HCT116 (cell line): ENCODE data around the gene PYGO1. TPM values are rescaled to one million over a fixed set of nuclear protein-coding genes. Genes with fewer than 3 reads are reported as not detected.

Experiments used
- ATAC-seq: fragments of 200-7000 bp; cut with Tn5 transposase; 2 replicates; pipeline ENCODE4 v1.9.1; 2020; ENCODE audit warnings: mild to moderate bottlenecking, moderate library complexity
- BruUV-seq: library from RNA; stranded (reverse); fragments of 400-500 nt; replicated peaks from 2 replicates; lab custom pipeline; 2021; lab: Mats Ljungman, UMichigan
- CTCF ChIA-PET: fragments of 300-600 bp; sonication (Branson Sonifier 250); formaldehyde crosslinking; loops from one replicate; lab custom pipeline; 2021; ENCODE audit warnings: antibody characterized with exemption; lab: Charles Lee
- POLR2A ChIA-PET: fragments of 300-600, 350-600 bp; sonication (Branson Sonifier 250); formaldehyde crosslinking; loops from one replicate; lab custom pipeline; 2021; ENCODE audit warnings: antibody characterized with exemption; lab: Charles Lee
- RAD21 ChIA-PET, 2 experiments: fragments of 300-600 bp; sonication (Branson Sonifier 250); formaldehyde crosslinking; loops; one replicate each; lab custom pipeline; 2023; ENCODE audit warnings: low total read pairs in 2 of 2; ENCODE audit not compliant: uncharacterized antibody in 2 of 2, unreplicated experiment in 2 of 2, low non-redundant PET in 1 of 2; lab: Charles Lee
- DNase-seq: peaks from one replicate; pipeline ENCODE4 v3.0.0-alpha.2; 2010; ENCODE audit warnings: low read depth, low spot score
- H2AFZ ChIP-seq: fragments of 200-600 bp; shearing (Covaris generic), sonication (generic); 2 replicates; pipeline ENCODE4 v1.6.1; 2017; ENCODE audit warnings: low read depth, mixed run types, mixed read lengths, antibody characterized with exemption, low read length; ENCODE audit not compliant: poor library complexity, severe bottlenecking
- H3K27ac ChIP-seq: 2 replicates; pipeline ENCODE4 v1.5.1; 2012; ENCODE audit warnings: low read depth, low read length
- H3K27me3 ChIP-seq: fragments of 200-600 bp; sonication (generic); 2 replicates; pipeline ENCODE4 v1.6.1; 2016; ENCODE audit warnings: mixed run types, low read length, mixed read lengths; ENCODE audit not compliant: insufficient read depth
- H3K36me3 ChIP-seq, 2 experiments: fragments of 200-500 bp in 1 of 2; fragments of 200-600 bp in 1 of 2; sonication (Bioruptor generic) in 1 of 2; sonication (generic) in 1 of 2; 2 replicates each; pipeline versions ENCODE4 v1.5.1 to v1.6.1; 2014 to 2016; ENCODE audit warnings: low read length in 2 of 2, inconsistent platforms in 1 of 2, mixed read lengths in 1 of 2, mixed run types in 1 of 2; ENCODE audit not compliant: insufficient read depth in 2 of 2, control insufficient read depth in 1 of 2
- H3K4me1 ChIP-seq, 2 experiments: fragments of 200-600 bp in 1 of 2; sonication (generic) in 1 of 2; 2 replicates each; pipeline versions ENCODE4 v1.5.1 to v1.6.1; 2012 to 2017; ENCODE audit warnings: low read length in 2 of 2, inconsistent platforms in 1 of 2, mild to moderate bottlenecking in 1 of 2, mixed read lengths in 1 of 2, mixed run types in 1 of 2, moderate library complexity in 1 of 2; ENCODE audit not compliant: insufficient read depth in 2 of 2, control insufficient read depth in 1 of 2
- H3K4me2 ChIP-seq: fragments of 200-600 bp; sonication (generic); 2 replicates; pipeline ENCODE4 v1.6.1; 2017; ENCODE audit warnings: mixed run types, low read length, mixed read lengths
- H3K4me3 ChIP-seq, 2 experiments: fragments of 200-600 bp in 1 of 2; sonication (generic) in 1 of 2; replicated peaks in 1 of 2; 2 replicates each; pipeline ENCODE4 v1.5.1; 2011 to 2016; ENCODE audit warnings: low read length in 2 of 2, control low read depth in 1 of 2, low read depth in 1 of 2, mild to moderate bottlenecking in 1 of 2, mixed read lengths in 1 of 2, mixed run types in 1 of 2
- H3K79me2 ChIP-seq: fragments of 200-600 bp; sonication (generic); 2 replicates; pipeline ENCODE4 v1.6.1; 2017; ENCODE audit warnings: mild to moderate bottlenecking, mixed run types, low read length, moderate library complexity, mixed read lengths; ENCODE audit not compliant: insufficient read depth
- H3K9ac ChIP-seq: fragments of 200-600 bp; sonication (generic); 2 replicates; pipeline ENCODE4 v1.6.1; 2016; ENCODE audit warnings: low read length, mixed read lengths
- H3K9me2 ChIP-seq: fragments of 200-600 bp; sonication (generic), shearing (Covaris generic); 2 replicates; pipeline ENCODE4 v1.6.1; 2017; ENCODE audit warnings: mixed run types, mild to moderate bottlenecking, moderate library complexity; ENCODE audit not compliant: insufficient read depth
- H3K9me3 ChIP-seq, 2 experiments: fragments of 200-500 bp in 1 of 2; fragments of 200-600 bp in 1 of 2; sonication (Bioruptor generic) in 1 of 2; sonication (generic) in 1 of 2; 2 replicates each; pipeline ENCODE4 v1.6.1; 2014 to 2017; ENCODE audit warnings: low read length in 2 of 2, mixed read lengths in 2 of 2, inconsistent platforms in 1 of 2, low read depth in 1 of 2, mild to moderate bottlenecking in 1 of 2, mixed run types in 1 of 2, moderate library complexity in 1 of 2; ENCODE audit not compliant: control insufficient read depth in 1 of 2, insufficient read depth in 1 of 2
- H4K20me1 ChIP-seq: fragments of 200-600 bp; sonication (generic), shearing (Covaris generic); 2 replicates; pipeline ENCODE4 v1.6.1; 2017; ENCODE audit warnings: mixed run types, mild to moderate bottlenecking, moderate library complexity; ENCODE audit not compliant: insufficient read depth
- CBX3 ChIP-seq: IDR thresholded peaks from 2 replicates; pipeline ENCODE4 v1.6.1; 2012; ENCODE audit warnings: low read depth
- CEBPB ChIP-seq: IDR thresholded peaks from 2 replicates; pipeline ENCODE4 v1.6.1; 2012; ENCODE audit warnings: low read depth
- EGR1 ChIP-seq: IDR thresholded peaks from 2 replicates; pipeline ENCODE4 v1.6.1; 2012; ENCODE audit warnings: low read depth
- ELF1 ChIP-seq: IDR thresholded peaks from 2 replicates; pipeline ENCODE4 v1.6.1; 2012; ENCODE audit warnings: low read depth, borderline replicate concordance
- FOSL1 ChIP-seq: IDR thresholded peaks from 2 replicates; pipeline ENCODE4 v1.6.1; 2012; ENCODE audit warnings: low read depth
- JUND ChIP-seq: IDR thresholded peaks from 2 replicates; pipeline ENCODE4 v1.6.1; 2012
- POLR2AphosphoS5 ChIP-seq: IDR thresholded peaks from 2 replicates; pipeline ENCODE4 v1.6.1; 2011; ENCODE audit warnings: mild to moderate bottlenecking, low read depth, low read length, moderate library complexity
- SIN3A ChIP-seq: IDR thresholded peaks from 2 replicates; pipeline ENCODE4 v1.6.1; 2012; ENCODE audit warnings: low read depth
- SP1 ChIP-seq: IDR thresholded peaks from 2 replicates; pipeline ENCODE4 v1.6.1; 2012; ENCODE audit warnings: low read depth
- TCF7L2 ChIP-seq: IDR thresholded peaks from 2 replicates; pipeline ENCODE4 v1.7.0; 2011; ENCODE audit warnings: borderline replicate concordance, inconsistent platforms; ENCODE audit not compliant: insufficient read depth, insufficient read length; ENCODE audit errors: extremely low read depth
- ZFX ChIP-seq: fragments of 450-650 bp; IDR thresholded peaks from 2 replicates; pipeline ENCODE4 v1.6.1; 2017
- intact Hi-C: fragments of 100-400 bp; cut with micrococcal nuclease; formaldehyde crosslinking; loops from 2 replicates; pipeline ENCODE4 v1.10.0; 2022
- total RNA-seq: library from RNA; stranded (reverse); gene quantifications from one replicate; pipeline ENCODE4 v1.2.1, GENCODE V29; 2021; ENCODE audit not compliant: unreplicated experiment
- TF ChIP-seq, protein P1 (sequence below): IDR thresholded peaks from 2 replicates; pipeline ENCODE4 v1.6.1; 2012
- TF ChIP-seq, protein P2 (sequence below): IDR thresholded peaks from 2 replicates; pipeline ENCODE4 v1.6.1; 2011; ENCODE audit warnings: mild to moderate bottlenecking, low read length, moderate library complexity; ENCODE audit not compliant: insufficient replicate concordance; ENCODE audit errors: extremely low read depth

The PYGO1 gene
- total RNA-seq, 1 experiment from 2014 or later: 0.34 TPM

DNA sequence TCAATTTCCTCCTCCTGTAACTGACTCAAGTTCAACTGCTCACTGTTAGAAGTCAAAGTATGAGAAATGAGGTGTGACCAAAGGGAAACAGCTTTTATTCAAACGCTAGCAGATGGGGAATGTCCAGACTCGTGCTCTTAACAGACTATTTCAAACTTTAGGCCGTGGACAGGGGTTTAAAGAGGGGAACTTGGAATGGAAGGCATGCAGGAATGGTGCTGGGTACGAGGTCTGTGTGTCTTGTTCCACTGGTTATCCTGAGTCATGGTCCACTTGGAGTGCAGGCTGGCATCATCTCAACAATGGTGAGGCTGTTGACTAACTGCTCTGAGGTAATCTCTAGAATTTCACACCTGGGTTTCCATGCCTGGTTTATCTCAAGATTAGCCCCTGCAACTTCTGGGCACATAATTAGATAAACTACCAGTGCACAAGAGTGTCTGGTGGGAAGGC is 57.3 kb downstream of the PYGO1 start:
- Histone ChIP-seq H3K27me3 (no peaks in the 10 kb centered on the region), H3K79me2 (no peaks in the 10 kb centered on the region), H3K4me2 (no peak overlapping the region), H3K27ac (no peak overlapping the region), H3K9ac (no peak overlapping the region), H4K20me1 (no peaks in the 10 kb centered on the region), H3K9me3 (no peaks in the 10 kb centered on the region), H3K36me3 (no peaks in the 10 kb centered on the region), H3K9me2 (no peaks in the 10 kb centered on the region), H3K4me1 (peaks cover 0 to 5% of the 10 kb centered on the region in 2 experiments; a peak in 2 of 4 replicates), H2AFZ (no peak overlapping the region), H3K4me3 (no peak overlapping the region)
- BruUV-seq: no TSS peak
- RAD21 ChIA-PET: no interaction called here
- POLR2A ChIA-PET: no interaction called here
- CTCF ChIA-PET: no interaction called here
- no peak for TF ChIP-seq POLR2AphosphoS5
- no peak for TF ChIP-seq CBX3
- TF ChIP-seq JUND: no peak
- ATAC-seq (no peak), DNase-seq (no peak)
- intact Hi-C loops: no loop called here

DNA sequence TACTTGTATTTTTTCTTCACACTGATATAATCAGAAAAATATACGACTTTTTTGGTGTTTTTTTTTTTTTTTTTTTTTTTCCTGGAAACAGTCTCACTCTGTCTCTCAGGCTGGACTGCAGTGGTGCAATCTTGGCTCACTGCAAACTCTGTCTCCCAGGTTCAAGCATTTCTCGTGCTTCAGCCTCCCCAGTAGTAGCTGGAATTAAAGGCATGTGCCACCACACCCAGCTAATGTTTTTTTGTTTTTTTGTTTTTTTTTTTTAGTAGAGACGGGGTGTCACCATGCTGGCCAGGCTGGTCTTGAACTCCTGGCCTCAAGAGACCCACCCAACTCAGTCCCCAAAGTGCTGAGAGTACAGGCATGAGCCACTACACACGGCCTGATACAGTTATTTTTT is 59.3 kb downstream of the PYGO1 start:
- Histone ChIP-seq H3K4me2 (no peak overlapping the region), H3K4me3 (no peak overlapping the region), H3K4me1 (peaks cover 0 to 5% of the 10 kb centered on the region in 2 experiments; a peak in 2 of 4 replicates), H3K36me3 (no peaks in the 10 kb centered on the region), H3K27me3 (no peaks in the 10 kb centered on the region), H3K9me3 (no peaks in the 10 kb centered on the region), H4K20me1 (no peaks in the 10 kb centered on the region), H2AFZ (no peak overlapping the region), H3K79me2 (no peaks in the 10 kb centered on the region), H3K9me2 (no peaks in the 10 kb centered on the region), H3K27ac (no peak overlapping the region), H3K9ac (no peak overlapping the region)
- intact Hi-C loops: loop anchor here (10.0 kb wide), 1 partner anchor 266 kb away; no protein-coding TSS in a partner anchor
- ATAC-seq: no peak
- ChIA-PET RAD21 (no interaction called here), CTCF (no interaction called here), POLR2A (no interaction called here)
- BruUV-seq: no TSS peak
- no peak for DNase-seq
- TF ChIP-seq TCF7L2 (no peak), JUND (no peak), CEBPB (no peak), SP1 (no peak), SIN3A (no peak), EGR1 (no peak), ZFX (no peak), ELF1 (no peak), FOSL1 (no peak)
- TF ChIP-seq, protein P1, sequence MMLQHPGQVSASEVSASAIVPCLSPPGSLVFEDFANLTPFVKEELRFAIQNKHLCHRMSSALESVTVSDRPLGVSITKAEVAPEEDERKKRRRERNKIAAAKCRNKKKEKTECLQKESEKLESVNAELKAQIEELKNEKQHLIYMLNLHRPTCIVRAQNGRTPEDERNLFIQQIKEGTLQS: no peak
- TF ChIP-seq, protein P2, sequence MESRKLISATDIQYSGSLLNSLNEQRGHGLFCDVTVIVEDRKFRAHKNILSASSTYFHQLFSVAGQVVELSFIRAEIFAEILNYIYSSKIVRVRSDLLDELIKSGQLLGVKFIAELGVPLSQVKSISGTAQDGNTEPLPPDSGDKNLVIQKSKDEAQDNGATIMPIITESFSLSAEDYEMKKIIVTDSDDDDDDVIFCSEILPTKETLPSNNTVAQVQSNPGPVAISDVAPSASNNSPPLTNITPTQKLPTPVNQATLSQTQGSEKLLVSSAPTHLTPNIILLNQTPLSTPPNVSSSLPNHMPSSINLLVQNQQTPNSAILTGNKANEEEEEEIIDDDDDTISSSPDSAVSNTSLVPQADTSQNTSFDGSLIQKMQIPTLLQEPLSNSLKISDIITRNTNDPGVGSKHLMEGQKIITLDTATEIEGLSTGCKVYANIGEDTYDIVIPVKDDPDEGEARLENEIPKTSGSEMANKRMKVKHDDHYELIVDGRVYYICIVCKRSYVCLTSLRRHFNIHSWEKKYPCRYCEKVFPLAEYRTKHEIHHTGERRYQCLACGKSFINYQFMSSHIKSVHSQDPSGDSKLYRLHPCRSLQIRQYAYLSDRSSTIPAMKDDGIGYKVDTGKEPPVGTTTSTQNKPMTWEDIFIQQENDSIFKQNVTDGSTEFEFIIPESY: no peak
